Common myeloid progenitor, CD34-positive (primary cell): ENCODE results near the gene METAP1D.

Experiments
- CTCF ChIA-PET: fragments of 350-600 bp; sonication (Branson Sonifier 250); formaldehyde crosslinking; loops from one replicate; lab custom pipeline; 2021; ENCODE audit warnings: antibody characterized with exemption; lab: Charles Lee
- POLR2A ChIA-PET: fragments of 350-600 bp; sonication (Branson Sonifier 250); formaldehyde crosslinking; loops from one replicate; lab custom pipeline; 2021; ENCODE audit warnings: antibody characterized with exemption; lab: Charles Lee
- DNase-seq, 3 donors: peaks; one replicate each; pipeline versions ENCODE4 v3.0.0 to v3.0.0-alpha.2; 2013
- H3K27ac ChIP-seq, 2 experiments: 1 replicate in 1 of 2; 2 replicates in 1 of 2; pipeline ENCODE4 v1.7.0; 2013; ENCODE audit warnings: inconsistent platforms in 2 of 2, low read length in 2 of 2, mild to moderate bottlenecking in 2 of 2, low read depth in 1 of 2, moderate library complexity in 1 of 2; ENCODE audit not compliant: severe bottlenecking in 2 of 2, insufficient read depth in 1 of 2, poor library complexity in 1 of 2
- H3K27me3 ChIP-seq, 5 experiments: replicated peaks in 2 of 5; 1 replicate in 3 of 5; 2 replicates in 2 of 5; pipeline versions ENCODE4 v1.6.1 to v1.7.0; 2013; ENCODE audit warnings: low read length in 4 of 5, mild to moderate bottlenecking in 2 of 5, moderate library complexity in 2 of 5, inconsistent platforms in 1 of 5; ENCODE audit not compliant: insufficient read depth in 5 of 5, control insufficient read depth in 4 of 5
- H3K36me3 ChIP-seq, 4 experiments: 1 replicate in 2 of 4; 2 replicates in 2 of 4; pipeline versions ENCODE4 v1.6.1 to v1.7.0; 2013; ENCODE audit warnings: low read length in 3 of 4, control low read depth in 1 of 4, mild to moderate bottlenecking in 1 of 4; ENCODE audit not compliant: control insufficient read depth in 4 of 4, insufficient read depth in 4 of 4
- H3K4me1 ChIP-seq, 4 experiments: 1 replicate in 3 of 4; 2 replicates in 1 of 4; pipeline versions ENCODE4 v1.6.1 to v1.7.1; 2013; ENCODE audit warnings: low read length in 3 of 4, mild to moderate bottlenecking in 3 of 4, control low read depth in 1 of 4, inconsistent platforms in 1 of 4, moderate library complexity in 1 of 4; ENCODE audit not compliant: control insufficient read depth in 4 of 4, insufficient read depth in 4 of 4; ENCODE audit errors: control extremely low read depth in 1 of 4
- H3K4me3 ChIP-seq, 7 experiments: 1 replicate in 4 of 7; 2 replicates in 3 of 7; pipeline versions ENCODE4 v1.5.1 to v1.7.0; 2013; ENCODE audit warnings: mild to moderate bottlenecking in 7 of 7, low read length in 6 of 7, moderate library complexity in 6 of 7, inconsistent platforms in 2 of 7, low read depth in 2 of 7, control low read depth in 1 of 7; ENCODE audit not compliant: insufficient read depth in 4 of 7, control insufficient read depth in 1 of 7; ENCODE audit errors: extremely low read depth in 1 of 7
- H3K9me3 ChIP-seq, 5 experiments: 1 replicate in 4 of 5; 2 replicates in 1 of 5; pipeline versions ENCODE4 v1.6.1 to v1.7.1; 2013; ENCODE audit warnings: low read length in 4 of 5, mild to moderate bottlenecking in 2 of 5, inconsistent platforms in 1 of 5, low read depth in 1 of 5, moderate library complexity in 1 of 5; ENCODE audit not compliant: control insufficient read depth in 4 of 5, insufficient read depth in 2 of 5; ENCODE audit errors: control extremely low read depth in 1 of 5
- WGBS: methylation state at CpG from one replicate; pipeline ENCODE4 v1.1.5; 2013; ENCODE audit not compliant: insufficient coverage; 5-methylcytosine and 5-hydroxymethylcytosine counted together

METAP1D gene

DNA sequence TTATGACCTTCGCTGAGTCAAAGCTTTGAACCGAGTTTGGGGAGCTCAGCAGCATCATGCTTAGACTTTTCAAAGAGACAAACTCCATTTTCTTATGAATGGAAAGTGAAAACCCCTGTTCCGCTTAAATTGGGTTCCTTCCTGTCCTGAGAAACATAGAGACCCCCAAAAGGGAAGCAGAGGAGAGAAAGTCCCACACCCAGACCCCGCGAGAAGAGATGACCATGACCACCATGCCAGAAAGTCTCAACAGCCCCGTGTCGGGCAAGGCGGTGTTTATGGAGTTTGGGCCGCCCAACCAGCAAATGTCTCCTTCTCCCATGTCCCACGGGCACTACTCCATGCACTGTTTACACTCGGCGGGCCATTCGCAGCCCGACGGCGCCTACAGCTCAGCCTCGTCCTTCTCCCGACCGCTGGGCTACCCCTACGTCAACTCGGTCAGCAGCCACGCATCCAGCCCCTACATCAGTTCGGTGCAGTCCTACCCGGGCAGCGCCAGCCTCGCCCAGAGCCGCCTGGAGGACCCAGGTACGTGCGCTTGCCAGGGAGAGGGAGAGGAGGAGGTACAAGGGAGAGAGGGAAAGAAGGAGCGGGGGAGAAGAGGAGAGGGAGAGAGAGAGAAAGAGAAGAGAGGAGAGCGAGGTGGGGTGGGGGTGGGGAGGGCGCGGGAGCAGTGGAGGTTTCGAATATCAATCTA lies 85.9 kb downstream of the METAP1D start, which contains the start of gene DLX1:
Gene DLX1 (plus strand): TSS at position 48 of the 700 bp plus-strand sequence. CDS start 171 bp downstream, at position 219.
- WGBS: 1% methylated on average over 17 of the region's 34 CpGs
- ChIA-PET POLR2A (interaction anchor here (0.5 kb wide), 1 partner anchor 260 kb away, joined by 3 read pairs; no protein-coding TSS in a partner anchor), CTCF (interaction anchor here (0.7 to 9.9 kb wide), 4 partner anchors 11 to 399 kb away, joined by 3 to 128 read pairs (median 4); partner anchors contain the start of gene DLX2)
- Histone ChIP-seq H3K36me3 (no peaks in the 10 kb centered on the region), H3K27me3 (peaks cover 47 to 100% (median 78%) of the 10 kb centered on the region in 5 experiments), H3K4me1 (peaks cover 0 to 46% (median 37%) of the 10 kb centered on the region in 4 experiments), H3K9me3 (no peaks in the 10 kb centered on the region), H3K4me3 (peak within 1 kb of the TSS; percentile 2 to 71 (median 57)), H3K27ac (no peak within 1 kb of the TSS)
- DNase-seq: peak; percentile 83 to 91 (median 90)

- peak; percentile 59 to 79 (median 77) for DNase-seq
- Histone ChIP-seq H3K36me3 (no peaks in the 10 kb centered on the region), H3K9me3 (no peaks in the 10 kb centered on the region), H3K27me3 (peaks cover 48 to 100% (median 76%) of the 10 kb centered on the region in 5 experiments), H3K4me3 (peak overlapping the region in 2 of 7 experiments; percentile 0 to 26), H3K4me1 (peaks cover 0 to 42% (median 33%) of the 10 kb centered on the region in 4 experiments), H3K27ac (no peak overlapping the region)
- WGBS: 3% methylated on average over 40 of the region's 54 CpGs
- CTCF ChIA-PET: interaction anchor here (1.5 to 9.9 kb wide), 2 partner anchors 17 to 380 kb away, joined by 3 to 128 read pairs; partner anchors contain the start of gene DLX2
- POLR2A ChIA-PET: no interaction called here
These were observed 86.8 kb downstream of the METAP1D start for GRCh38 chr2:172086241-172087206.

DNA sequence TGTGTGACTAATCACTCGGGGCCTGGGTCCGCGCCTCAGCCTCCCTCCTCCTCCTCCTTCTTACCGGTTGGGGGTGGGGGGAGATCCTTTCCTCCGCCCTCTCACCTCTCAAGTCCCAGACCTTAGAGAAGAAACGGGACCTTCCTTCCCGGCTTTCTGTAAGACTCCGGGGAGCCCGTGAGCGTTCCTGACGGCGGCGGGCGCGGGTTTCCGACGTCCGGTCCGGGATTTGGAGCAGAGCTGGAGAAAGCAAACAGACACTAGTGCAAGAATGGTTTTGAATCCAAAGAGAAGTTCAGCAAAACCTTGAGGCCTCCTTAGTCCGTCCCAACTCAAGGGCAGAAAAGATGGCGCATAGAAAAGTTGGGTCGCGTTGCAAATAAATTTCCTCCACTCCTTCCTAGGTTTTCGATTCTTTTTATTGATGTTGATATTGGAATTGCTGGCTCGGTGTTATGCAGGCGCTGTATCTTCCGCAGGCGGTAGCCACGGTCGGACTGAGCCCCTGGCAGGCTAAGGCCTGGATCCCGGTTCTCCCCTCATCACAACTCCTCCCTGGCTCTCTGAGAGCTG lies 87.5 kb downstream of the METAP1D start:
- 6% methylated on average over 20 of the region's 31 CpGs for WGBS
- POLR2A ChIA-PET: no interaction called here
- CTCF ChIA-PET: interaction anchor here (1.5 to 9.9 kb wide), 2 partner anchors 16 to 379 kb away, joined by 3 to 128 read pairs; partner anchors contain the start of gene DLX2
- Histone ChIP-seq H3K4me3 (no peak overlapping the region), H3K27ac (no peak overlapping the region), H3K36me3 (no peaks in the 10 kb centered on the region), H3K27me3 (peaks cover 47 to 100% (median 76%) of the 10 kb centered on the region in 5 experiments), H3K9me3 (no peaks in the 10 kb centered on the region), H3K4me1 (peaks cover 0 to 42% (median 33%) of the 10 kb centered on the region in 4 experiments)
- peak in 1 of 3 donors; percentile 1 for DNase-seq

GRCh38 chr2:172087780-172088244 lies 88.1 kb downstream of the METAP1D start:
- 6% methylated on average over 16 of the region's 23 CpGs for WGBS
- peak in 2 of 3 donors; percentile 4 to 26 for DNase-seq
- POLR2A ChIA-PET: no interaction called here
- Histone ChIP-seq H3K4me1 (peaks cover 0 to 42% (median 33%) of the 10 kb centered on the region in 4 experiments), H3K27ac (no peak overlapping the region), H3K27me3 (peaks cover 41 to 100% (median 76%) of the 10 kb centered on the region in 5 experiments), H3K36me3 (no peaks in the 10 kb centered on the region), H3K9me3 (no peaks in the 10 kb centered on the region), H3K4me3 (no peak overlapping the region)
- CTCF ChIA-PET: interaction anchor here (1.2 to 9.9 kb wide), 3 partner anchors 9 to 378 kb away, joined by 3 to 128 read pairs (median 4); partner anchors contain the start of gene DLX2

GRCh38 chr2:172088245-172089004 lies 88.7 kb downstream of the METAP1D start:
- WGBS: 8% methylated on average over 25 of the region's 37 CpGs
- DNase-seq: peak in 1 of 3 donors; percentile 32
- peaks cover 36 to 100% (median 76%) of the 10 kb centered on the region in 5 experiments for H3K27me3 ChIP-seq
- ChIA-PET CTCF (interaction anchor here (1.2 to 9.9 kb wide), 2 partner anchors 8 to 15 kb away, joined by 4 to 128 read pairs; partner anchors contain the start of gene DLX2), POLR2A (no interaction called here)
- H3K4me1 ChIP-seq: peaks cover 0 to 36% (median 31%) of the 10 kb centered on the region in 4 experiments
- H3K9me3 ChIP-seq: no peaks in the 10 kb centered on the region
- no peaks in the 10 kb centered on the region for H3K36me3 ChIP-seq
- no peak overlapping the region for H3K27ac ChIP-seq
- H3K4me3 ChIP-seq: no peak overlapping the region
